Gastroesophageal sphincter (tissue), 3 donors: ENCODE data around the gene KCNC3.

Experiments
- EP300 ChIP-seq: sonication (generic); formaldehyde crosslinking; IDR thresholded peaks from one replicate; pipeline ENCODE4 v1.6.1; 2017; ENCODE audit warnings: antibody characterized with exemption, mild to moderate bottlenecking
- POLR2A ChIP-seq, 2 donors: fragments of 450-650 bp; IDR thresholded peaks; one replicate each; pipeline ENCODE4 v1.6.1; 2017; ENCODE audit warnings: antibody characterized with exemption in 2 of 2, mild to moderate bottlenecking in 2 of 2, moderate library complexity in 1 of 2
- POLR2AphosphoS5 ChIP-seq: sonication (generic); formaldehyde crosslinking; IDR thresholded peaks from one replicate; pipeline ENCODE4 v1.6.1; 2017; ENCODE audit warnings: antibody characterized with exemption
- TF ChIP-seq, protein P1 (sequence below), 4 experiments: fragments of 200-600 bp in 2 of 4; fragments of 450-650 bp in 2 of 4; sonication (generic) in 1 of 4; IDR thresholded peaks; one replicate each; pipeline ENCODE4 v1.5.1; 2017 to 2019; ENCODE audit warnings: antibody characterized with exemption in 4 of 4, mild to moderate bottlenecking in 2 of 4, moderate library complexity in 2 of 4

- TF ChIP-seq, protein P1, sequence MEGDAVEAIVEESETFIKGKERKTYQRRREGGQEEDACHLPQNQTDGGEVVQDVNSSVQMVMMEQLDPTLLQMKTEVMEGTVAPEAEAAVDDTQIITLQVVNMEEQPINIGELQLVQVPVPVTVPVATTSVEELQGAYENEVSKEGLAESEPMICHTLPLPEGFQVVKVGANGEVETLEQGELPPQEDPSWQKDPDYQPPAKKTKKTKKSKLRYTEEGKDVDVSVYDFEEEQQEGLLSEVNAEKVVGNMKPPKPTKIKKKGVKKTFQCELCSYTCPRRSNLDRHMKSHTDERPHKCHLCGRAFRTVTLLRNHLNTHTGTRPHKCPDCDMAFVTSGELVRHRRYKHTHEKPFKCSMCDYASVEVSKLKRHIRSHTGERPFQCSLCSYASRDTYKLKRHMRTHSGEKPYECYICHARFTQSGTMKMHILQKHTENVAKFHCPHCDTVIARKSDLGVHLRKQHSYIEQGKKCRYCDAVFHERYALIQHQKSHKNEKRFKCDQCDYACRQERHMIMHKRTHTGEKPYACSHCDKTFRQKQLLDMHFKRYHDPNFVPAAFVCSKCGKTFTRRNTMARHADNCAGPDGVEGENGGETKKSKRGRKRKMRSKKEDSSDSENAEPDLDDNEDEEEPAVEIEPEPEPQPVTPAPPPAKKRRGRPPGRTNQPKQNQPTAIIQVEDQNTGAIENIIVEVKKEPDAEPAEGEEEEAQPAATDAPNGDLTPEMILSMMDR (IDR thresholded peaks at IDR 0.05): no peak
- TF ChIP-seq EP300 (no peak), POLR2AphosphoS5 (no peak), POLR2A (IDR thresholded peaks at IDR 0.05) (no peak)
These were observed 27.6 kb upstream of the KCNC3 start for GRCh38 chr19:50356691-50357177.
